Fibroblast of lung (primary cell): Measurements from ENCODE around the gene TMEM184B.

Source experiments
- CTCF ChIP-seq, 2 donors: IDR thresholded peaks in 1 of 2; conservative IDR thresholded peaks in 1 of 2; 1 replicate in 1 of 2; 2 replicates in 1 of 2; pipeline ENCODE4 v1.5.1; 2011 to 2012; ENCODE audit warnings: low read length in 2 of 2, control low read depth in 1 of 2, inconsistent platforms in 1 of 2, low read depth in 1 of 2, mild to moderate bottlenecking in 1 of 2
- EZH2 ChIP-seq: IDR thresholded peaks from 2 replicates; pipeline ENCODE4 v1.5.1; 2012; ENCODE audit warnings: low read length, control low read depth, mild to moderate bottlenecking; ENCODE audit errors: missing control alignments

- no peak for TF ChIP-seq CTCF (conservative IDR thresholded peaks at IDR 0.05 in 1 of 2, IDR thresholded peaks at IDR 0.05 in 1 of 2; ENCODE audit: low read depth in 1 of 2, low read length in 2 of 2)
- no peak for TF ChIP-seq EZH2
These were observed 21.5 kb downstream of the TMEM184B start for GRCh38 chr22:38251341-38251692.
